Upper lobe of left lung (tissue), 6 donors: ENCODE results near the gene SNX1. TPM values are rescaled to one million over a fixed set of nuclear protein-coding genes. Genes with fewer than 3 reads are reported as not detected.

Experiments used
- ATAC-seq, 2 donors: fragments of 200-7000 bp; cut with Tn5 transposase; one replicate each; pipeline ENCODE4 v1.9.1; 2022; ENCODE audit warnings: mild to moderate bottlenecking in 2 of 2, moderate library complexity in 2 of 2; ENCODE audit not compliant: low FRiP score in 2 of 2
- DNase-seq, 2 donors: peaks; one replicate each; pipeline ENCODE4 v3.0.0-alpha.2; 2019 to 2020
- H3K27ac ChIP-seq, 4 donors: fragments of 200-600 bp; sonication (generic); one replicate each; pipeline ENCODE4 v1.5.1; 2016 to 2019
- H3K27me3 ChIP-seq, 4 donors: fragments of 200-600 bp; sonication (generic); one replicate each; pipeline ENCODE4 v1.5.1; 2017 to 2019
- H3K36me3 ChIP-seq, 4 donors: fragments of 200-600 bp; sonication (generic); one replicate each; pipeline ENCODE4 v1.5.1; 2016 to 2019
- H3K4me1 ChIP-seq, 4 donors: fragments of 200-600 bp; sonication (generic); one replicate each; pipeline ENCODE4 v1.5.1; 2018 to 2019
- H3K4me3 ChIP-seq, 4 donors: fragments of 200-600 bp; sonication (generic); one replicate each; pipeline ENCODE4 v1.5.1; 2017 to 2019; ENCODE audit warnings: mild to moderate bottlenecking in 2 of 4, moderate library complexity in 1 of 4
- H3K9me3 ChIP-seq, 4 donors: fragments of 200-600 bp; sonication (generic); one replicate each; pipeline ENCODE4 v1.5.1; 2018 to 2019
- CTCF ChIP-seq, 6 experiments: fragments of 450-650 bp in 4 of 6; fragments of 200-600 bp in 2 of 6; sonication (generic) in 2 of 6; IDR thresholded peaks; one replicate each; pipeline ENCODE4 v1.5.1; 2016 to 2019; ENCODE audit warnings: antibody characterized with exemption in 6 of 6
- EP300 ChIP-seq, 4 donors: sonication (generic); formaldehyde crosslinking; IDR thresholded peaks; one replicate each; pipeline ENCODE4 v1.5.1; 2017; ENCODE audit warnings: antibody characterized with exemption in 4 of 4, control low read depth in 2 of 4
- POLR2A ChIP-seq, 4 donors: fragments of 450-650 bp; IDR thresholded peaks; one replicate each; pipeline ENCODE4 v1.5.1; 2016 to 2017; ENCODE audit warnings: antibody characterized with exemption in 4 of 4, mild to moderate bottlenecking in 2 of 4
- POLR2AphosphoS5 ChIP-seq, 2 donors: sonication (generic); formaldehyde crosslinking; IDR thresholded peaks; one replicate each; pipeline ENCODE4 v1.5.1; 2017; ENCODE audit warnings: antibody characterized with exemption in 2 of 2
- WGBS, 2 donors: methylation state at CpG; one replicate each; pipeline ENCODE4 v1.1.5; 2017 to 2018; 5-methylcytosine and 5-hydroxymethylcytosine counted together
- total RNA-seq, 6 donors: library from RNA; depleted of rRNA in 4 of 6; stranded (reverse); fragments of >200 nt in 4 of 6; gene quantifications; one replicate each; pipeline versions ENCODE4 v1.1.0 to v1.2.1, GENCODE V29; 2016 to 2021
- donor health status: DM: no; HTN: no; CAD: no; lungs with moderate emphysema.
- donor health status: DM: no; HTN: yes; CAD: no; lungs with severe emphysema.

SNX1 gene
- total RNA-seq, 6 donors from 2014 or later = 103 to 234 (median 154) TPM

- DNase-seq = no peak
- TF ChIP-seq POLR2AphosphoS5 (IDR thresholded peaks at IDR 0.05) (no peak), EP300 (IDR thresholded peaks at IDR 0.05) (no peak), POLR2A (IDR thresholded peaks at IDR 0.05) (no peak), CTCF (IDR thresholded peaks at IDR 0.05) (no peak)
- 90 to 92% methylated on average over 4 of the region's 4 CpGs for WGBS, 2 donors
- ATAC-seq = no peak
- no peak overlapping the region for H3K4me3 ChIP-seq
- H3K4me1 ChIP-seq = peaks cover 0 to 12% (median 6%) of the 10 kb centered on the region in 4 donors
- H3K36me3 ChIP-seq = peaks cover 5 to 100% (median 57%) of the 10 kb centered on the region in 4 donors
- H3K9me3 ChIP-seq = no peaks in the 10 kb centered on the region
- H3K27ac ChIP-seq = no peak overlapping the region
- no peaks in the 10 kb centered on the region for H3K27me3 ChIP-seq
These were observed 25.8 kb downstream of the SNX1 start for GRCh38 chr15:64121614-64122013.

- Histone ChIP-seq H3K4me3 (no peak overlapping the region), H3K4me1 (peaks cover 0 to 12% (median 3%) of the 10 kb centered on the region in 4 donors), H3K27ac (no peak overlapping the region), H3K27me3 (no peaks in the 10 kb centered on the region), H3K36me3 (peaks cover 6 to 100% (median 61%) of the 10 kb centered on the region in 4 donors), H3K9me3 (no peaks in the 10 kb centered on the region)
- ATAC-seq (no peak), DNase-seq (no peak)
- WGBS, 2 donors = 92 to 100% methylated on average over 1 of the region's 1 CpG
- TF ChIP-seq CTCF (IDR thresholded peaks at IDR 0.05) = no peak
- TF ChIP-seq POLR2A (IDR thresholded peaks at IDR 0.05) = no peak
- TF ChIP-seq EP300 (IDR thresholded peaks at IDR 0.05) = no peak
- TF ChIP-seq POLR2AphosphoS5 (IDR thresholded peaks at IDR 0.05) = no peak
These were observed 26.7 kb downstream of the SNX1 start for GRCh38 chr15:64122444-64122843.

- ATAC-seq (no peak), DNase-seq (no peak)
- Histone ChIP-seq H3K4me1 (peaks cover 0 to 12% (median 3%) of the 10 kb centered on the region in 4 donors), H3K27ac (no peak overlapping the region), H3K27me3 (no peaks in the 10 kb centered on the region), H3K36me3 (peaks cover 6 to 100% (median 64%) of the 10 kb centered on the region in 4 donors), H3K9me3 (no peaks in the 10 kb centered on the region), H3K4me3 (no peak overlapping the region)
- no peak for TF ChIP-seq POLR2AphosphoS5 (IDR thresholded peaks at IDR 0.05)
- TF ChIP-seq POLR2A (IDR thresholded peaks at IDR 0.05) = no peak
- no peak for TF ChIP-seq CTCF (IDR thresholded peaks at IDR 0.05)
- no peak for TF ChIP-seq EP300 (IDR thresholded peaks at IDR 0.05)
- 93 to 98% methylated on average over 3 of the region's 3 CpGs for WGBS, 2 donors
These were observed 27.2 kb downstream of the SNX1 start for GRCh38 chr15:64122936-64123351.

GRCh38 chr15:64125978-64126377 is 30.2 kb downstream of the SNX1 start:
- Histone ChIP-seq H3K9me3 (no peaks in the 10 kb centered on the region), H3K4me3 (no peak overlapping the region), H3K4me1 (peaks cover 0 to 14% (median 2%) of the 10 kb centered on the region in 4 donors), H3K27ac (no peak overlapping the region), H3K27me3 (no peaks in the 10 kb centered on the region), H3K36me3 (peaks cover 19 to 100% (median 73%) of the 10 kb centered on the region in 4 donors)
- no peak for DNase-seq
- 62 to 63% methylated on average over 3 of the region's 3 CpGs for WGBS, 2 donors
- no peak for ATAC-seq
- no peak for TF ChIP-seq EP300 (IDR thresholded peaks at IDR 0.05)
- no peak for TF ChIP-seq CTCF (IDR thresholded peaks at IDR 0.05)
- no peak for TF ChIP-seq POLR2A (IDR thresholded peaks at IDR 0.05)
- TF ChIP-seq POLR2AphosphoS5 (IDR thresholded peaks at IDR 0.05) = no peak
